ENCODE data around the gene GALNT7. TPM values are rescaled to one million over a fixed set of nuclear protein-coding genes. Genes with fewer than 3 reads are reported as not detected.

GALNT7 gene
- total RNA-seq, 2 donors from 2014 or later, result 83.5 to 138 TPM

DNA sequence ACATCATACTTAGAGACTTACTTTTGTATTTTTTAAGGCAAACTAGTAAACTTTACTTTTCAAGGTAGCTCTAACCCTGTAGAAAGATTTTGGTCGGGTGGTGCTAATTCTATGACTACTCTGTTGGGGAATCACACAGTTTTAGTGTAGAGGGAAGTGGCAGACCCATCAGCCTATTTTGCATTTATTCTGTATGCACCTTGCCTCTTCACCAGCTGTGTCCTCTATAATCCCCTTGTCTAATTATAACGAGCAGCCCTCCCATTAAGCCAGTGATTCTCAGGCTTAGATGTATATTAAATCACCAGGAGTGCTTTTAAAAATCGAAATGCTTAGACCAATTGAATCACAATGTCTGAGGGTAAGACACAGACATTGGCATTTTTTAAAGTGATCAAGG is 78.1 kb downstream of the GALNT7 start:
- Histone ChIP-seq H3K27ac (no peak overlapping the region), H3K9me3 (no peaks in the 10 kb centered on the region), H3K9ac (ENCODE audit: low read depth in 2 of 2, low read length in 2 of 2) (no peak overlapping the region), H3K4me3 (no peak overlapping the region), H3K27me3 (no peaks in the 10 kb centered on the region), H3K36me3 (no peaks in the 10 kb centered on the region), H3K4me1 (no peaks in the 10 kb centered on the region)
- DNase-seq, result no peak
- TF ChIP-seq, protein P1, sequence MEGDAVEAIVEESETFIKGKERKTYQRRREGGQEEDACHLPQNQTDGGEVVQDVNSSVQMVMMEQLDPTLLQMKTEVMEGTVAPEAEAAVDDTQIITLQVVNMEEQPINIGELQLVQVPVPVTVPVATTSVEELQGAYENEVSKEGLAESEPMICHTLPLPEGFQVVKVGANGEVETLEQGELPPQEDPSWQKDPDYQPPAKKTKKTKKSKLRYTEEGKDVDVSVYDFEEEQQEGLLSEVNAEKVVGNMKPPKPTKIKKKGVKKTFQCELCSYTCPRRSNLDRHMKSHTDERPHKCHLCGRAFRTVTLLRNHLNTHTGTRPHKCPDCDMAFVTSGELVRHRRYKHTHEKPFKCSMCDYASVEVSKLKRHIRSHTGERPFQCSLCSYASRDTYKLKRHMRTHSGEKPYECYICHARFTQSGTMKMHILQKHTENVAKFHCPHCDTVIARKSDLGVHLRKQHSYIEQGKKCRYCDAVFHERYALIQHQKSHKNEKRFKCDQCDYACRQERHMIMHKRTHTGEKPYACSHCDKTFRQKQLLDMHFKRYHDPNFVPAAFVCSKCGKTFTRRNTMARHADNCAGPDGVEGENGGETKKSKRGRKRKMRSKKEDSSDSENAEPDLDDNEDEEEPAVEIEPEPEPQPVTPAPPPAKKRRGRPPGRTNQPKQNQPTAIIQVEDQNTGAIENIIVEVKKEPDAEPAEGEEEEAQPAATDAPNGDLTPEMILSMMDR (IDR thresholded peaks at IDR 0.05), result no peak
- intact Hi-C loops (cut with DNase I), result no loop called here

DNA sequence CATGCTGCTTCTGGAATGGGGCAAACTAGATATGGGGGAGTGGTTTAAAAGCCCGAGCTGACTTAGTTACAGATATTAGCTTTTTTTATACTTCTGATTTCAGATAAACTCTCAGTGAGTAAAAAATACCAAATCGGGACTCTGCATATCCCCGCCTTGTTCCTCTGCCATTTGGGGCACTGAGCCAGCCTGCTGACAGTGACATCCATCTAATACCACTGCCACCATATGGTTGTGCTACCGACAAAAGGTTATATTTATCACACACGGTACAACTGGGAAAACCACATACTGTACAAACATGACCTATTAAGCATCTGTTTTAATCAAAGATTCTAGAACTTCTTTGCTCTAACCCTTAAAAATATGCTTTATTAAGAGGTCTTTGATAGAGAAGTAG is 78.7 kb downstream of the GALNT7 start:
- DNase-seq, result no peak
- Histone ChIP-seq H3K4me3 (no peak overlapping the region), H3K9me3 (no peaks in the 10 kb centered on the region), H3K4me1 (no peaks in the 10 kb centered on the region), H3K27me3 (no peaks in the 10 kb centered on the region), H3K9ac (ENCODE audit: low read depth in 2 of 2, low read length in 2 of 2) (no peak overlapping the region), H3K36me3 (no peaks in the 10 kb centered on the region), H3K27ac (no peak overlapping the region)
- TF ChIP-seq, protein P1 (IDR thresholded peaks at IDR 0.05), result no peak
- intact Hi-C loops (cut with DNase I), result no loop called here

- no peak overlapping the region for H3K9ac ChIP-seq (ENCODE audit: low read depth in 2 of 2, low read length in 2 of 2)
- H3K27ac ChIP-seq, result no peak overlapping the region
- H3K27me3 ChIP-seq, result no peaks in the 10 kb centered on the region
- intact Hi-C loops (cut with DNase I), result no loop called here
- H3K4me3 ChIP-seq, result no peak overlapping the region
- DNase-seq, result no peak
- TF ChIP-seq, protein P1 (IDR thresholded peaks at IDR 0.05), result no peak
- H3K36me3 ChIP-seq, result no peaks in the 10 kb centered on the region
- H3K4me1 ChIP-seq, result no peaks in the 10 kb centered on the region
- no peaks in the 10 kb centered on the region for H3K9me3 ChIP-seq
These were observed 80.1 kb downstream of the GALNT7 start for GRCh38 chr4:173248690-173249089.

DNA sequence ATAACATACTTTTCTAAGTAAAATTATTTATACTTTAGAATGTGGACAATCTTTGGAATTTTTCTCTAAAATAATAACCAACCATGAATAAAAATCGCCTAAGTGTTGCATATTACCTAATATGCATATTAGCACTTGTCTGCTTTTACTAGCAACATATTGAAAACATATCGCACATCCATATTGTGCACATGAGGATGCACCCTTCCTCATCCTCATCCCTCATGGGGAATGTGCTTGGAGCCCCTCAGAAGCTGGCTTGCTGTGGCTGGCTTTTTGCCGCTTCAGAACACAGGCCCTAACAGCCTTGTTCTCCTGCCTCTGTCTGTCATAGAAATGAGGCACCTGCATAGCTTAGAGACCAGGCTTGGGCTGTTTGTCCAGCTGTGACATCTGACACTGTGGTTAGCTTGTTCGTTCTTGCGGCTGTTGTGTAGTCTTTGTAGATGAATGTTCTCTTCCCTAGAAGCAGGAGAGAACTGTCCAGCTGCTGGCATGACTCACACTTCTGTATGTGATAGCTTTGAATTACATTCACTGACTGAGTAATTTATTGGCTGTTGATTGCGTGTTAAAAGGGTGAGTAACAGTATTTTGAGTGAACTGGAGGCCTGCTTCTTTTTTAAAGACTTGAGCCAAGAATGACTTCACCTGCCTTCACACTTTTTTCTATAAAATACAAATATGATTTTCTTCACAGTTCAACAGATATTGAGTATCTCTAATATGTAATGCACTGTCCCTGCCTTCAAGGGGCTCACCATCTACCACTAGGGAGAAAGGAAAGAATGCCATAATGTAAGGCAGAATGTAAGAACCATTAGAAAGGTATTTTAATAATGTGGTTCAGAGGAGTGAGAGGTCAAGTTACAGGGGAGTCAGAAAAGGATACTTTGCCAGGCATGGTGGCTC is 83.7 kb downstream of the GALNT7 start:
- no peak overlapping the region for H3K27ac ChIP-seq
- peak; percentile 34 for DNase-seq
- H3K4me1 ChIP-seq, result no peaks in the 10 kb centered on the region
- no peaks in the 10 kb centered on the region for H3K9me3 ChIP-seq
- no peaks in the 10 kb centered on the region for H3K27me3 ChIP-seq
- H3K36me3 ChIP-seq, result no peaks in the 10 kb centered on the region
- no peak overlapping the region for H3K4me3 ChIP-seq
- TF ChIP-seq, protein P1 (IDR thresholded peaks at IDR 0.05), result no peak
- intact Hi-C loops (cut with DNase I), result no loop called here
- H3K9ac ChIP-seq (ENCODE audit: low read depth in 2 of 2, low read length in 2 of 2), result no peak overlapping the region

- TF ChIP-seq, protein P1 (IDR thresholded peaks at IDR 0.05), result no peak
- H3K4me1 ChIP-seq, result no peaks in the 10 kb centered on the region
- no peaks in the 10 kb centered on the region for H3K9me3 ChIP-seq
- H3K27me3 ChIP-seq, result no peaks in the 10 kb centered on the region
- DNase-seq, result no peak
- H3K9ac ChIP-seq (ENCODE audit: low read depth in 2 of 2, low read length in 2 of 2), result no peak overlapping the region
- no peak overlapping the region for H3K27ac ChIP-seq
- H3K4me3 ChIP-seq, result no peak overlapping the region
- intact Hi-C loops (cut with DNase I), result no loop called here
- no peaks in the 10 kb centered on the region for H3K36me3 ChIP-seq
These were observed 85.0 kb downstream of the GALNT7 start for GRCh38 chr4:173253561-173253960.

All from colonic mucosa (tissue), 4 donors.